ENCODE results near the gene SNX6.
"Not testable (repeated sequence)": the region's sequence is repeated elsewhere in the genome, so short reads cannot be mapped to it uniquely, and the experiment has no call there.

Gene SNX6

GRCh38 chr14:34629657-34630529 is at the start of gene SNX6:
SNX6 (minus strand) TSS chr14:34630148; CDS start chr14:34630116, 32 bp downstream.
- H3K27me3 Mint-ChIP-seq, result peaks cover 12% of the 10 kb centered on the region
- peak; percentile 86 for DNase-seq
- peaks cover 37% of the 10 kb centered on the region for H3K4me1 Mint-ChIP-seq
- H3K4me3 Mint-ChIP-seq, result peak within 1 kb of the TSS; percentile 92
- H3K27ac Mint-ChIP-seq, result peak within 1 kb of the TSS; percentile 94
- CTCF ChIA-PET, result interaction anchor here (1.0 kb wide), 2 partner anchors 42 to 93 kb away, joined by 3 to 4 read pairs; no protein-coding TSS in a partner anchor
- no peaks in the 10 kb centered on the region for H3K9me3 Mint-ChIP-seq
- H3K36me3 Mint-ChIP-seq, result peaks cover 11% of the 10 kb centered on the region

GRCh38 chr14:34678735-34679134 is 48.8 kb upstream of the SNX6 start:
- no peaks in the 10 kb centered on the region for H3K36me3 Mint-ChIP-seq
- DNase-seq, result no peak
- H3K27ac Mint-ChIP-seq, result no peak overlapping the region
- H3K4me3 Mint-ChIP-seq, result no peak overlapping the region
- H3K27me3 Mint-ChIP-seq, result peaks cover 10% of the 10 kb centered on the region
- CTCF ChIA-PET, result no interaction called here
- H3K4me1 Mint-ChIP-seq, result peaks cover 11% of the 10 kb centered on the region
- H3K9me3 Mint-ChIP-seq, result no peaks in the 10 kb centered on the region

- no peak overlapping the region for H3K4me3 Mint-ChIP-seq
- CTCF ChIA-PET, result no interaction called here
These were observed 48.4 kb upstream of the SNX6 start for GRCh38 chr14:34678306-34678705.

GRCh38 chr14:34676516-34677211 is 46.7 kb upstream of the SNX6 start:
- no peaks in the 10 kb centered on the region for H3K4me1 Mint-ChIP-seq
- H3K27me3 Mint-ChIP-seq, result peaks cover 10% of the 10 kb centered on the region
- H3K4me3 Mint-ChIP-seq, result no peak overlapping the region
- no peak for DNase-seq
- H3K36me3 Mint-ChIP-seq, result no peaks in the 10 kb centered on the region
- H3K9me3 Mint-ChIP-seq, result no peaks in the 10 kb centered on the region
- CTCF ChIA-PET, result interaction anchor here (0.9 to 1.1 kb wide), 2 partner anchors 46 to 466 kb away, joined by 3 to 6 read pairs; no protein-coding TSS in a partner anchor
- no peak overlapping the region for H3K27ac Mint-ChIP-seq

More at GRCh38 chr14:34678306-34678705, 48.4 kb upstream of the SNX6 start:
- H3K27me3 Mint-ChIP-seq, result peaks cover 10% of the 10 kb centered on the region
- no peak for DNase-seq
- H3K9me3 Mint-ChIP-seq, result no peaks in the 10 kb centered on the region
- no peaks in the 10 kb centered on the region for H3K36me3 Mint-ChIP-seq
- no peak overlapping the region for H3K27ac Mint-ChIP-seq
- peaks cover 8% of the 10 kb centered on the region for H3K4me1 Mint-ChIP-seq

DNA sequence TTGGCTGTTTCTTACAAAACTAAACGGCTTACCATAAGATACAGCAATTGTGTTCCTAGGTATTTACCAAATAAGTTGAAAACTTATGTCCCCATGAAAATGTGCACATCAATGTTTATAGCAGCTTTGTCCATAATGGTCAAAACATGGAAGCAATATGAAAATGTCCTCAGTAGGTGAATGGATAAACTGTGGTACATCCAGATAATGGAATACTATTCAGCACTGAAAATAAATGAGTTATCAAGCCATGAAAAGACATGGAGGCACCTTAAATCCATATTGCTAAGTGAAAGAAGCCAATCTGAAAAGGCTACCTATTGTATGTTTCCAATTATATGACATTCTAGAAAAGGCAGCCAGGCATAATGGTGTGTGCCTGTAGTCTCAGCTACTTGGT is 43.8 kb upstream of the SNX6 start:
- Mint-ChIP-seq H3K36me3 (no peaks in the 10 kb centered on the region), H3K27ac (no peak overlapping the region), H3K4me1 (no peaks in the 10 kb centered on the region), H3K27me3 (no peaks in the 10 kb centered on the region), H3K9me3 (no peaks in the 10 kb centered on the region), H3K4me3 (no peak overlapping the region)
- DNase-seq, result no peak
- CTCF ChIA-PET, result interaction anchor here (0.9 to 7.3 kb wide), 7 partner anchors 19 to 743 kb away, joined by 3 to 66 read pairs (median 5); no protein-coding TSS in a partner anchor

- Mint-ChIP-seq H3K36me3 (no peaks in the 10 kb centered on the region), H3K27ac (no peak overlapping the region), H3K9me3 (no peaks in the 10 kb centered on the region), H3K4me1 (no peaks in the 10 kb centered on the region), H3K4me3 (no peak overlapping the region), H3K27me3 (no peaks in the 10 kb centered on the region)
- no peak for DNase-seq
- CTCF ChIA-PET, result interaction anchor here (0.7 to 7.3 kb wide), 5 partner anchors 41 to 745 kb away, joined by 3 to 66 read pairs (median 5); no protein-coding TSS in a partner anchor
These were observed 41.8 kb upstream of the SNX6 start for GRCh38 chr14:34671716-34672115.

DNA sequence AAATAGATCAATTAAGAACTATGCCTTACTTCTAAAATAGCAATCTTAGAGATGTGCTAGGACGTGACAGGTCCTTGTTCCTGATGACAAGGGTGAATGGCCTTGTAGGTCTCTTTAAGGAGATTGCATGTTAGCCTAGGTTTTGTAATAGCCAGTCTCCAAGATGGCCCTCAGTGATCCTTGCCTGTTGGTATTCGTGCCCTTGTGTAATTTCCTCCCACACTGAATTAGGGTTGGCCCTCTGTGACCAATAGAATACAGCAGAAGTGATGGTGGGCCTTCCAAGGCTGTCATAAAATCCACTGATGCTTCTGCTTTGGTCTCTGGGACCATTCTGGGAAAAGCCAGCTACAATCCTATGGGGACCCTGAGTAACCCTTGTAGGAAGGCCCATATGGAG is 38.2 kb upstream of the SNX6 start:
- no peak for DNase-seq
- no peak overlapping the region for H3K4me3 Mint-ChIP-seq
- no peaks in the 10 kb centered on the region for H3K36me3 Mint-ChIP-seq
- no peak overlapping the region for H3K27ac Mint-ChIP-seq
- CTCF ChIA-PET, result no interaction called here
- H3K4me1 Mint-ChIP-seq, result peaks cover 5% of the 10 kb centered on the region
- no peaks in the 10 kb centered on the region for H3K9me3 Mint-ChIP-seq
- H3K27me3 Mint-ChIP-seq, result peaks cover 3% of the 10 kb centered on the region

DNA sequence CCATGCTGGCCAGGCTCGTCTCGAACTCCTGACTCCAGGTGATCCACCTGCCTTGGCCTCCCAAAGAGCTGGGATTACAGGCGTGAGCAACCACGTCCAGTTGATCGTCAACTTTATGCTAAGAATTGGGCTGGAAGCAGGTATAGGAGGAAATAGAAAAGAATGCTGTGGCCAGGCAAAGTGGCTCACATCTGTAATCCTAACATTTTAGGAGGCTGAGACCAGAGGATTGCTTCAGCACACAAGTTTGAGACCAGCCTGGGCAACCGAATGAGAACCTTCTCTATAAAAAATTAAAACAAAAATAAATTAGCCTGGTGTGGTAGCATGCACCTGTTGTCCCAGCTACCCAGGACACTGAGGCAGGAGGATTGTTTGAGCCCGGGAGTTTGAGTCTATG is 37.1 kb upstream of the SNX6 start:
- Mint-ChIP-seq H3K9me3 (no peaks in the 10 kb centered on the region), H3K36me3 (no peaks in the 10 kb centered on the region), H3K4me1 (peaks cover 5% of the 10 kb centered on the region), H3K27me3 (peaks cover 8% of the 10 kb centered on the region), H3K4me3 (no peak overlapping the region), H3K27ac (no peak overlapping the region)
- CTCF ChIA-PET, result no interaction called here
- no peak for DNase-seq

- H3K4me3 Mint-ChIP-seq, result no peak overlapping the region
These were observed 36.0 kb upstream of the SNX6 start for GRCh38 chr14:34665785-34666435.

GRCh38 chr14:34662561-34663088 is 32.7 kb upstream of the SNX6 start:
- Mint-ChIP-seq H3K4me1 (peaks cover 5% of the 10 kb centered on the region), H3K4me3 (no peak overlapping the region), H3K27me3 (peaks cover 12% of the 10 kb centered on the region), H3K36me3 (no peaks in the 10 kb centered on the region), H3K27ac (no peak overlapping the region), H3K9me3 (no peaks in the 10 kb centered on the region)
- CTCF ChIA-PET, result no interaction called here
- no peak for DNase-seq

More at GRCh38 chr14:34665785-34666435, 36.0 kb upstream of the SNX6 start:
- CTCF ChIA-PET, result no interaction called here
- no peak for DNase-seq
- Mint-ChIP-seq H3K4me1 (peaks cover 5% of the 10 kb centered on the region), H3K36me3 (no peaks in the 10 kb centered on the region), H3K9me3 (no peaks in the 10 kb centered on the region), H3K27me3 (peaks cover 12% of the 10 kb centered on the region), H3K27ac (peak overlapping the region; percentile 86)

GRCh38 chr14:34660796-34661195 is 30.8 kb upstream of the SNX6 start:
- CTCF ChIA-PET, result no interaction called here

DNA sequence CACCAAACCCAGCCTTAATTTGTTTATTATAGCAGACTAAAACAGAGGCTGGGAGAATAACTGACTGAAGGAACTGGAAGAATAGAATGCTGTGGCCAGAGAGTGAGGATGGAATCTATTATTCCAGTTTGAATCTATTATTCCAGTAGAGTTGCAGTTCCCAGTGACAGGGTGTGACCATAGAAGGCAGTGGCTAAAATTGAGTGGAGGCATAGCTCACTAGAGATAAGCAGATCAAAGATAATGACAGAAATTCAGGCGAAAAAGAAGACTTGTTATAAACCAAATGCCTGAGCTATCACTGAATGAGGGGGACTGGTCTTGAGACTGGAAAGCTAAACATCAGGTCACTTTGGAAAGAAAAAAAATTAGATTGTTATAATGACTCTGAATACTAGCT is 26.0 kb upstream of the SNX6 start:
- Mint-ChIP-seq H3K4me3 (no peak overlapping the region), H3K27ac (no peak overlapping the region), H3K9me3 (no peaks in the 10 kb centered on the region), H3K27me3 (no peaks in the 10 kb centered on the region), H3K36me3 (no peaks in the 10 kb centered on the region), H3K4me1 (no peaks in the 10 kb centered on the region)
- no peak for DNase-seq
- CTCF ChIA-PET, result interaction anchor here (1.3 kb wide), 1 partner anchor 17 kb away, joined by 6 read pairs; no protein-coding TSS in a partner anchor

More at GRCh38 chr14:34660796-34661195, 30.8 kb upstream of the SNX6 start:
- Mint-ChIP-seq H3K27me3 (peaks cover 12% of the 10 kb centered on the region), H3K27ac (no peak overlapping the region), H3K36me3 (no peaks in the 10 kb centered on the region), H3K4me3 (no peak overlapping the region), H3K9me3 (no peaks in the 10 kb centered on the region), H3K4me1 (no peaks in the 10 kb centered on the region)
- DNase-seq, result no peak

- H3K4me3 Mint-ChIP-seq, H3K9me3 Mint-ChIP-seq, H3K27ac Mint-ChIP-seq, H3K36me3 Mint-ChIP-seq, H3K4me1 Mint-ChIP-seq, CTCF ChIA-PET, DNase-seq, H3K27me3 Mint-ChIP-seq: not testable (repeated sequence)
These were observed 23.1 kb upstream of the SNX6 start for GRCh38 chr14:34653073-34653472.

DNA sequence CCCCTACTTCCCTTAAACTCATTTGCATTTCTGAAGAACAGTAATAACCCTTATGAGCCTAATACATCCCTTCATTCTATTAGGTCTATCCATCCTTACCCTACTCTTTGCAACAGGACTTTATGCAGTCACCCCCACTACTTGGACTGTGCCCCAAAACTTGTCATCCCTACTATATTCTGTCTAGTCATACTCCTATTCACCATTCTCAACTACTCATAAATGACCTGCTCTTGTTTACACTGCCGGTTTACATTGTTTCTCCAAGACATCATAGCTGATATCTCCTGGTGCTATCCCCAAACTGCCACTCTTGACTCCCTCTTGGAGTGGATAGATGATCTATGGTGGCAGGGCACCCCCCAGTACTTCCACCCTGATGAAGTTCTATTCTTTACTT is 22.4 kb upstream of the SNX6 start:
- H3K4me1 Mint-ChIP-seq, CTCF ChIA-PET, H3K27me3 Mint-ChIP-seq, H3K9me3 Mint-ChIP-seq, H3K36me3 Mint-ChIP-seq, H3K4me3 Mint-ChIP-seq, DNase-seq, H3K27ac Mint-ChIP-seq: not testable (repeated sequence)

All from activated naive CD4-positive, alpha-beta T cell treated with anti-CD3 and anti-CD28 coated beads, Interleukin-2, amount 10 ng/mL, durations not matched to agents 7 days and 5 days (primary cell).